GM23248 (cell line): Measurements from ENCODE around the gene REV3L.

ENCODE experiments used
- EZH2 ChIP-seq: fragments of 200-600 bp; sonication (generic); IDR thresholded peaks from 2 replicates; pipeline ENCODE4 v1.6.1; 2018; ENCODE audit warnings: antibody characterized with exemption, mild to moderate bottlenecking; ENCODE audit not compliant: insufficient read depth, poor library complexity, severe bottlenecking
- EZH2phosphoT487 ChIP-seq: fragments of 200-600 bp; sonication (generic); IDR thresholded peaks from 2 replicates; pipeline ENCODE4 v1.6.1; 2018; ENCODE audit warnings: antibody characterized with exemption, moderate library complexity, mild to moderate bottlenecking, low read depth; ENCODE audit not compliant: insufficient read depth

DNA sequence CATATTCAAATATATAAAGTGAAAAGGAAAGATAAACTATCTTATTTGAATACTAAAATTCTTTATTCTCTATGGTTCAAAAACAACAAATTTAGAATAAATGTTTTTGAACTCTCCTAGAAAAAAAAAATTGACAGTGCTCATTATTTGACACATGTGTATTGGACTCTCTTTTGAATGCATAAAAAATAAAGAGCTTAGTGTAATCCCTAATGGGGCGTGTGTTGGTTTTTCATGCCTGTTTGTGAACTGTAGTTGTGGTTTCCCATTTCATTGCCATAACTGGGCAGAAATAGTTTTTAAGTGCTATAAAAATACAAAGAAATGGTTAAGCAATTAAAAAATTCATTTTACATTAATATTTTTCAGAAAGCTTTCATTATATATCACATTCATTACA is 101.3 kb downstream of the REV3L start:
- TF ChIP-seq EZH2phosphoT487 (no peak), EZH2 (no peak)
